MM.1S (cell line): ENCODE measurements around the gene GREB1.

Experiments
- CTCF ChIP-seq: fragments of 300-600 bp; sonication (generic); IDR thresholded peaks from 2 replicates; pipeline ENCODE4 v1.5.1; 2016; ENCODE audit warnings: antibody characterized with exemption, low read length, mixed read lengths
- EZH2 ChIP-seq: fragments of 300-600 bp; sonication (generic); optimal IDR thresholded peaks from 2 replicates; pipeline ENCODE3; 2017; ENCODE audit warnings: low read depth, mild to moderate bottlenecking, antibody characterized with exemption, low read length, mixed read lengths
- EZH2phosphoT487 ChIP-seq: fragments of 300-600 bp; sonication (generic); IDR thresholded peaks from 2 replicates; pipeline ENCODE4 v1.6.1; 2018; ENCODE audit warnings: antibody characterized with exemption, low read length

DNA sequence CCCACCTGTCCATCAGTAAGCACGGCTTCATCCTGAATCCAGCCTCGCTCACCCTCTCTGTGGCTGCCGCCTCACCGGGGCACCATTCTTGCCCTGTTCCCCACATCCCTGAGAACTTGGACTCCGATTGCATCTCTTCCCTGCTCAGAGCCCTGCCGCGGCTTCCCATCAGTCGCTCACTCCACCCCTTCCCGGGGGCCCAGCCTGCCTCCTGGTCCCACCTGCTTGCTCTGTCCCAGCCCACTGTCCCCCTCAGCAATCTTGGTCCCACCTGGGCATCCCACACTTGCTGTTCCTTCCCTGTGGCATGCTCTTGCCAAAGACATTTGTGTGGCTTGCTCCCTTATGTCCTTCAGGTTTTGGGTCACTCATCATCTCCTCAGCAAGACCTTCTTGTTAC, 56.3 kb downstream of the GREB1 start:
- no peak for TF ChIP-seq EZH2phosphoT487
- TF ChIP-seq EZH2 = no peak
- TF ChIP-seq CTCF = no peak
